NCI-H2227 (cell line): ENCODE data around the gene DCK.

Experiments
- DNase-seq: peaks from one replicate; lab custom pipeline; 2025; ENCODE audit not compliant: unreplicated experiment; lab: John Stamatoyannopoulos, UW

The DCK gene

DNA sequence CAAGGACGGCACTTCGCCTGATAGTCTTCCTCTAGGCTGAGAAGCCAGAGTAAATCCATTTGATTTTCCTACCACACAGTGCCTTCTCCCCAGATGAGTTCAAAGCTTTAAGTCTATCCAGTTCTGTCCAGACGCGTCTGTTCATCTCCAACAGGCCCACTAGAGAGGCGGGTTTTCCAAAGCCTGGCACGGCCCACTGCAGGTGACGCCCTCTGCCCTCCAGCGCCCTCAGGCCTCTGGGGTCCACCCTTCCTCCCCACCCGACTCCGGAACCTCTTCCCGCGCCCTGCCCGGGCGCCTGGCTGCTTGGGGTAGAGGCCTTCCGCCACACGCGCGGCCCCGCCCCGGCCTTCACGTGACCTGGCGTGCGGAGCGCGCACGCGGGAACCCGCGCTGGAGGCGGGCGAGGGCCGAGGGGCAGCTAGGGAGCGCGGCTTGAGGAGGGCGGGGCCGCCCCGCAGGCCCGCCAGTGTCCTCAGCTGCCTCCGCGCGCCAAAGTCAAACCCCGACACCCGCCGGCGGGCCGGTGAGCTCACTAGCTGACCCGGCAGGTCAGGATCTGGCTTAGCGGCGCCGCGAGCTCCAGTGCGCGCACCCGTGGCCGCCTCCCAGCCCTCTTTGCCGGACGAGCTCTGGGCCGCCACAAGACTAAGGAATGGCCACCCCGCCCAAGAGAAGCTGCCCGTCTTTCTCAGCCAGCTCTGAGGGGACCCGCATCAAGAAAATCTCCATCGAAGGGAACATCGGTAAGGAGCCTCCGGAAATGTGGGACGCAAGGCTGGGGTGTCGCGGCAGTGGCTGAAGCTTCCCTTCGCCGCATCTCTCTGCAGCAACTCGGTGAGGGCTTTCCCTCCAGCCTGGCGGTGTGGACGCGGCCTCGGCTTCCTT, at the start of gene DCK:
Gene DCK, plus strand, starts transcription at position 469 of the 888 bp plus-strand sequence. Its CDS starts 187 bp downstream, at position 656.
- DNase-seq: peak; percentile 91

DNA sequence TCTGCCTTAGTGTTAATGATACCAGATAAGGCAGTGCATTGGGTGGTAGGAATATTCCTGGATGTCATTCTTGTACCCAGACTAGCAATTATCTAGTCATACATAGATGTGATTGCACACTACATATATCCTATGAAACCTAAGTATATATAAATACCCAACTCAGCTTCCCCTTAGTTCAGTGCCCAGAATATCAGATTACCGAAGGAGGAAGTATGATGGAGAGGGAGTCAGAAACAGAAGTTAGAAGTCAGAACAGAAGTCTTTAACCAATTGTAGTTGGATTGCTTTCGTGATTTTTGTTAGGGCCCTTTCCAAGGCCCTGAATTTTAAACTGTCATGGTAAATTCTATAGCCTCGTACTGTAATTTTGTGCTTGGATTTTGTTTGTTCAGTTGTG, 48.4 kb upstream of the DCK start:
- no peak for DNase-seq

DNA sequence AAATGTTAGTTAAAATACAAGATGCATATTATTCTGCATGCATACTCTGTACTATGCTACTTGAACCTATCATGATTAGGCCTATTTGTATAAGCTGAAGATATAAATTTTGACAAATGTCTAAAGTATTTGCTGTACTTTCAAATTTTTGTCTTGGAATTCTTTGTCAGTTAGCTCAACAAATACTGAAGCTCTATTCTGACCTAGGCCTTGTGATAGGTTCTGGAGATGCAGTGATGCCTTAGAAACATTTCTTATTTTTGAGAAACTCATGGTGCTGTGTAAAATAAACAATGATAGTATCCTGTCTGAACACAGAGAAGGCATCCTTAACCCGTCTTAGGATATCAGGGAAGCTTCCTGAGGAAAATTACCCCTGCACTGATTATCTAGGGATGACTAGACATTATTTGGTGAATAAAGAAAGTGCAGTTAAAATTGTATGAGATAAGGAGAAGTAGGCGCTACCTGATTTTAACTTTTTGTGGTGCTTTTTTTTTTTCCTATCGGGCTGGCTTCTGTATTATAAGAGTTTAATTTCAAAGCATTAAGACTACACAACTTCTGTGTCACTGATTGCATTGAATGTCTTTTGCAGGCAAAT, 47.9 kb upstream of the DCK start:
- DNase-seq: no peak

DNA sequence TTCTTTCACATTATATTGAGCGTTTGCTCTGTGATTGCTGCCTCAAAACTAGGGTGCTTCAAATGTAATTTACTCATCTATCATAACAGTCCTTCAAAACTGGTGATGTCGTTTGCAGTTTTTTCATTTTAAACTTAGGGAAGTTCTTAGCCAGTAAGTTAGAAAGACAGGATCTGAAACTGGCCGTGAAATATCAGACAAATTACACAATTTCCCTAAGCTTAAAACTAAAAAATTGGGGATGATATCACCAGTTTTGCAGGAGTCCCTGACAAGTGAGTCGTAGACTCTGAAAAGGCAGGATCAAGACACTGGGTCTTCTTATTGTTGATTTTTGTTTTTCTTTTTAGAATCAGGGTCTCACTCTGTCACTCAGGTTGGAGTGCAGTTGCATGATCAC, 46.5 kb upstream of the DCK start:
- DNase-seq: no peak

DNA sequence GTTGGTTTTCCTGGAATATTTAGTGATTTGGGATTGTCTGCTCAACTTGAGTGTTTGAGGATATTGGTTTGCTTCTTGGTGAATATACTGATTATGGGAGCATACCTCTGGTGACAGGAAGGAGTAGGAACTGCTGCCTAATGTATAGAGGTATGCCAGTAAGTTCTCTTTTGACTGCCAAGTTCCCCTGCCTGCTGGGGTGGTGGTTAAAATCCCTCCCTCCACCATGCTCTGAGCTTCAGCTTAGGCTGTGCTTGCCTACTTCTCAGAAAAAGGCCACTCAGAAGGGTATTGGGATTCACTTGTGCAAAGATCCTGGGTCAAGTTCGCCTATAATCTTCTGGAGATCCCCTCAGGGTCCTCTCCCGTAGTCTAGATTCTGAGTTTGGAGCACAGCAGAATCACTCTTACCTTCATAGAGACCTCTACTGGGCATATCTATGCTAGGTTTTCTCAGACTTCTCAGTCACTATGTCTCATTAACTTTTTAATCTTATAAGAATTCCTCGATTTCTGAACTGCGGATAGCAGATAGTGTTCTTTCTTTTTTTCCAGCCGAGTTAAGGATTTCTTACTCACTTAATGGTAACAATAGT, 44.7 kb upstream of the DCK start:
- no peak for DNase-seq

DNA sequence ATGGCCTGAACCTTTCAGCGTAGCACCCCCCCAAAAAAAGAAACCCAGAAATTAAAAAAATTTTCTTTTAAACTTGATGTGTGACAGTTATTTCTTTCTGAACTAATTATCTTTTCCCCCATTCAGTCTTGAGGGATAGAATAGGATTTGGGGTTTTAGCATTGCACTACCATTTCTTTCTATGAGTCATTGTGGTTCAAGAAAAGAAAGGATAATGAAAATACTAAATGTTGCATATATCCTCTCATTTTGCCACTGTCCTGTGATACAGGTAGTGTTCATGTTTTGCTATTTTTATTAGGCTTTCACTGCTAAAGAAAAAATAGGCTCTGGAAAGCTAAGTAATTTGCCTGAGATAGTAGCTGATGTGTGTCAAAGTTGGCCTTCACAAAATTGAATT, 39.4 kb upstream of the DCK start:
- no peak for DNase-seq

GRCh38 chr4:70956549-70957210, 36.8 kb upstream of the DCK start:
- DNase-seq: no peak

DNA sequence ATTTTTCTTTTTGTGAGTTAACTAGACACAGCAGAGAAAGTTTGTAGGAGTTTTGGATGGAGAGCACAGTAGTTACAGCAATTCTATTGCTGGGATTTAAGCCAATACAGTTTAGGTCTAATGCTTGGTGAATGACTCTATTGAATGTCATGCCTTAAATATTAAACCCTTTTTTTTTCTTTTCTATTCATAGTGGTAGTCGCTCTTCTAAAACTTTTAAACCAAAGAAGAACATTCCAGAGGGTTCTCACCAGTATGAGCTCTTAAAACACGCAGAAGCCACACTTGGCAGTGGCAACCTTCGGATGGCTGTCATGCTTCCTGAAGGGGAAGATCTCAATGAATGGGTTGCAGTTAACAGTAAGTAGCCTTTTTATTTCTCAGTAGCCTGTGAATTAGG, 34.8 kb upstream of the DCK start:
- no peak for DNase-seq

DNA sequence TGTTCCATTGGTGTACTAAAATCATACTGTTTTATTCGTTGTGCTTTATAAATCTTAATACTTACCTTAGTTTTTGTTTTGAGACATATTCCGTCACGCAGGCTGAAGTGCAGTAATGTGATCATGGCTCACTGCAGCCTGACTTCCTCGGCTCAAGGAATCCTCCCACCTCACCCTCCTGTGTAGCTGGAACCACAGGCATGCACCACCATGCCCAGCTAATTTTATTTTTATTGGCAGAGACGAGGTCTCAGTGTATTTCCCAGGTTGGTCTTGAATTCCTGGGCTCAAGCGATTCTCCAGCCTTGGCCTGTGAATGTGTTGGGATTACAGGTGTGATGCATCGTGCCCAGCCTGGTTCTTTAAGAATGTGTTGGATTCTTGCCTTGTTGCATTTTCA, 24.4 kb upstream of the DCK start:
- DNase-seq: no peak

DNA sequence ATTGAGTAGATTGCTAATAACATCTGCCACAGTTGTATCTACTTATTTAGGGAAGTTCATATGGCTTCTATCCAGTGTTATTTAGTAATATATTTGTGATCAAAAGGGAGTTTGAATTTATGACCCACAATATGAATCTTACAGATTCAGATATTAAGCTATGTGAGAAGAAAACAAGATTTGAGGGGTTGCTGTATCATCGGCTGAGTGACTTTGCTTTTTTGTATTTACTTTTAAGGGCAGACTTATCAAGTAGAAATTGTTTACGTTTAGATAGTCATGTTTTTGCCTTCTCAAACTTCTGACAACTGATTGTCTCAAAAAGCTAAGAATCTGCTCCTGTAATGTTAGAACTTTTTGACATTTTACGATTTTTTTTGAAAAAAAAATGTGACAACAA, 17.2 kb upstream of the DCK start:
- no peak for DNase-seq

DNA sequence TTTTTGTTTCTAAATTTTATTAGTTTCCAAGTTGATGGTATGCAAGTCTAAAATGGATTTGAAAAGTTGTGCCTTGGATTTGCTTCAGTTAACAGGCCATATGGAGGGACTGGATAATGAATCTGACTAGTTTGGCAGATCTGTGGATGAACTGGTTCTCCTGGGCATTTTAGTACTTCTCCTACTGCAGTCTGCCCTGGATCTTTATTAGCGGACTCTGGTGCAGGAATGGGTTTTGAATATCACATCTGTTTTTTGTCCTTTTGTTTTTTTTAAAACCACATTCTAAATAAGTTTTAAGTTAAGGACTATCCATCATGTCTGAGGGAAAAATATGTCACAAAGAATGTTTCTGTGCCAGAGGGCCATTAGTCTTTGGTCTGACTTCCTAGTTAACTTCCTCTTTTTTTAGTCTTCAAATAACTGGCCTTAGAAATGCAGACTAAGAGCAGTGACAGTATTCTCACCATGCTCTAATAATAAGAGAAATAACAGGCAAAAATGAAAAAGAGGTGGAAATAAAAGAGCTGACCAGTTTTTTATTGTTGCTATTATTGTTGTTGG, 13.9 kb upstream of the DCK start:
- DNase-seq: no peak

- DNase-seq: no peak
Observed at GRCh38 chr4:70980196-70980595, 13.3 kb upstream of the DCK start.

DNA sequence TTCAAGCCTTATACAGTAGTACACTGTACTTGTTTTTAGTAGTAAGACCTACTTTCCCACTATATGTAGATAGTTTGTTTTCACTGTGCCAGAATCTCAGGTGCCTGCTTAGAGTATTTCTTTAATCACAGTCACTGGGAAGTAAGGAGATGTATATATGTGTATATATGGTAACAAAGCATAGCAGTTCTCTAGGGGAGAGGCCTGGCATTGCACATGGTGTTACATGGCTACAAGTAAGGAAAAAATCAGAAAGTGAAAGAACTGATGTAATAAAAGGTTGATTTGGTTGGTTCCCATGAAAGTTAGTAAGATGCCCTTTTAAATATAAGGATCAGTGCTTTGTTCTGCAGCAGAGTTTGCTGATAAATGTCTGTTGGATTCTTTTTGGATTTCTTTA, 9.3 kb upstream of the DCK start:
- no peak for DNase-seq

DNA sequence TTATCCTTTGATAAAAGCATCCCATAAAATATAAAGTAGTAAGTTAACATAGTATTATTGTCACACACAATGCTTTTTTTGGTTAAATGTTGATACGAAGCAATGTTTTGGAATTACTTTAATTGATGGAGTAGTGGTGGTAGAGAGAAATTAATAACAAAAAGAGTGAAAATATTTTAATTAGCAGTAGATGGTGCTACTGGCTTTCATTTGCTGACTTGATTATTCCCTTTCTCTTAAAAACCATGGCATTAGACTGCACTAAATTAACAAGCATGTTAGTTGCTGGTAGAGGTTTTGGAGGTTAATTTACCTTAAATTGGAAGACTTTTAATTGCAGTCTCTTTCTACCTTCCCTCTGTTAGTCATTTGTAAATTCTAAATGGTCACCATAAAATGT, 8.9 kb upstream of the DCK start:
- DNase-seq: no peak

DNA sequence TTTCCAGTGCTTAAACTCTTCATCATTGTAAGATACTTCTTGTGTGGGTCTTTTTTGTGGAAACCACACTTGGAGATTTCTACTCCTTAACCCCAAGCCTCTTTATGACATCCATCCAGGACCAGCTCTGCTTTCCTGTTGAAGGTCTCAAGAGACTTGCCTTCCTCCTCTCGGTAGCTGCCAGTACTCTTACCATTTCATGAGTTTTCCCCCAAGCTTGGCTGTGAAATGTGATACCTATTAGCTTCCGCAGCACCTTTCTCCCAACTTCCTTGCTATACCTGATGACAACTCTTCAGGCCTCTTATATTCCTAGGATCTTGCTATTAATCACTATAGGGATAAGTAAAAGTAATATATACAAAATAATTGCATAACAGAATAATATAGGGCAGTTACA, 1.9 kb upstream of the DCK start:
- DNase-seq: no peak

GRCh38 chr4:70992391-70992881, 1.0 kb upstream of the DCK start:
- peak; percentile 41 for DNase-seq

DNA sequence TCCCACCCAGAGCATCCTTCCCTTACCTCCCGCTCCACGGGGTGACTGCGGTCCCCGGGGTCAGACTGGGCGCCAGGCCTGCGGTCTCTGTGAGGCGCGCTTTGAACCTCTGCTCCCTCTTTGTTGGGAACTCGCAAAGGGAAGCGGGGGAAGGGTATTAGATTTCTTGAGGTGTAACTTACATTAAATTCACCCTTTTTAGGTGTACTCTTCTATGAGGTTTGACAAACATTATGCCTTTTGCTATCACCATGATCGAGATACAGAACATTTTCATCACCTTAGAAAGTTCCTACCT, 569 bp downstream of the DCK start:
- DNase-seq: peak; percentile 41

DNA sequence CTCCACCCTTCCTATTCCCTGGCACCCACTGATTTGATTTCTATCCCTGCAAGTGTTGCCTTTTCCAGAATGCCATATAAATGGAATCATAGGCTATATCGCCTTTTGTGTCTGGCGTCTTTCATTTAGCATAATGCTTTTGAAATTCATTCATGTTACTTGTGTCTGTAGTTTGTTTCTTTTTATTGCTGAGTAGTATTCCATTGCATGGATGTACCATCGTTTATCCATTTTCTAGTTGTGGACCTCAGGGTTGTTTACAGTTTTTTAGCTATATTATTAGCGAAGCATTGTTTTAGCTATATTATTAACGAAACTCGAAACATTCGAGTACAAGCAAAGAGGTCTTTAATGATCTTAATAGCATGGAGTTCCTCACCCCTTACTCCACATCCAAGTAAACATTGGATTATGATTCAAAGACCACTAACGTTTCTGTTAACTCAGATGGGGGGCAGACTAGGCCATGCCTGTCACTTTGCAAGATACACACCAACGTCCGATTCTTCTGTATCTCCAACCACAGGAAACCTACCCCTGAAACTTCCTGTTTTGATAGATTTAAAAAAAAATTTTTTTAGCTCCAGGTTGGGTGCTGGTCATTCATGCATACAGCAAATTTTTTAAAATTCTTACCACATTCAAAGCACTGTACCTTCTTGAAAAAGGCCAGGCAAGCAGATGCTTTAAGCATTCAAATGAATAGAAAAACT, 1.1 kb downstream of the DCK start:
- no peak for DNase-seq

- DNase-seq: no peak
Observed at GRCh38 chr4:70996018-70996360, 2.5 kb downstream of the DCK start.

- DNase-seq: no peak
Observed at GRCh38 chr4:70997036-70997435, 3.6 kb downstream of the DCK start.

GRCh38 chr4:70997546-70997945, 4.1 kb downstream of the DCK start:
- DNase-seq: no peak
